Osteoblast (primary cell): ENCODE results near the gene SKA2. TPM values are rescaled to one million over a fixed set of nuclear protein-coding genes. Genes with fewer than 3 reads are reported as not detected.

Experiments
- DNase-seq: peaks from one replicate; pipeline ENCODE4 v3.0.0; 2011; ENCODE audit warnings: low spot score, mixed read lengths; ENCODE audit not compliant: insufficient read length; ENCODE audit errors: missing footprints
- H2AFZ ChIP-seq: 2 replicates; pipeline ENCODE4 v1.6.0; 2011; ENCODE audit warnings: mild to moderate bottlenecking, low read length
- H3K27ac ChIP-seq: 2 replicates; pipeline ENCODE4 v1.5.1; 2011; ENCODE audit warnings: mild to moderate bottlenecking, low read depth, low read length, moderate library complexity
- H3K27me3 ChIP-seq: 2 replicates; pipeline ENCODE4 v1.6.0; 2012; ENCODE audit warnings: mild to moderate bottlenecking, control low read depth, inconsistent platforms, low read length, moderate library complexity; ENCODE audit not compliant: insufficient read depth
- H3K36me3 ChIP-seq: 2 replicates; pipeline ENCODE4 v1.5.1; 2011; ENCODE audit warnings: mild to moderate bottlenecking, low read length, control low read depth, moderate library complexity; ENCODE audit not compliant: insufficient read depth
- H3K4me1 ChIP-seq: 2 replicates; pipeline ENCODE4 v1.5.1; 2011; ENCODE audit warnings: mild to moderate bottlenecking, low read length, control low read depth, moderate library complexity; ENCODE audit not compliant: insufficient read depth
- H3K4me2 ChIP-seq: 2 replicates; pipeline ENCODE4 v1.6.0; 2011; ENCODE audit warnings: mild to moderate bottlenecking, low read length; ENCODE audit not compliant: insufficient read depth
- H3K4me3 ChIP-seq: fragments of 200-600 bp; sonication (generic); 3 replicates; pipeline ENCODE4 v1.5.1; 2012; ENCODE audit warnings: mild to moderate bottlenecking, low read length, inconsistent platforms; ENCODE audit not compliant: insufficient read depth
- H3K79me2 ChIP-seq: 2 replicates; pipeline ENCODE4 v1.6.0; 2012; ENCODE audit warnings: mild to moderate bottlenecking, low read length, control low read depth, inconsistent platforms; ENCODE audit not compliant: insufficient read depth
- H3K9me3 ChIP-seq: 2 replicates; pipeline ENCODE4 v1.5.1; 2011; ENCODE audit warnings: low read depth, low read length, control low read depth
- H4K20me1 ChIP-seq: 2 replicates; pipeline ENCODE4 v1.6.0; 2012; ENCODE audit warnings: mild to moderate bottlenecking, low read length, control low read depth; ENCODE audit not compliant: insufficient read depth
- total RNA-seq: library from RNA; depleted of rRNA; stranded (reverse); fragments of >200 nt; gene quantifications from 2 replicates; pipeline ENCODE4 v1.2.3, GENCODE V29; 2012
- TF ChIP-seq, protein P1 (sequence below): IDR thresholded peaks from 2 replicates; pipeline ENCODE4 v1.5.1; 2011; ENCODE audit warnings: mild to moderate bottlenecking, low read depth, low read length, moderate library complexity; ENCODE audit errors: extremely low read depth

Gene SKA2
- total RNA-seq, 1 donor: 32.6 TPM

DNA sequence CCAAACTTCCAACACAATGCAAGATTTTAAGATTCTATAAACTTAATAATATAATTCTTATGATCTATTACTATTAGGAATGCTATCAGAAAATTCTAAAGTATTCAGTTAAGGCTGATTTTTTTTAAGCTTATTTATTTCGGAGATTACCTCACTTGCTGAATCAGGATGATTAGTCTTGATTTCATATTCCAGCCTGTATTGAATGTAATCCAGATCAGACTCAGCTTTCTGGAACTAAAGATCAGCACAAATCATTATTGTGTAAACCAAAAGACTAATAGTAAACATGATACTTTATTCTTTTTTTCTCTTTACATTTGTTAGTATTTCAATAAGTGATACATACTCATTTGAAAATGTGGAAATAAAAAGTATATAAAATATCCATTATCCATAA lies 23.9 kb downstream of the SKA2 start:
- Histone ChIP-seq H3K4me2 (no peak overlapping the region), H3K4me1 (no peaks in the 10 kb centered on the region), H3K36me3 (peaks cover 20% of the 10 kb centered on the region), H3K79me2 (peaks cover 63% of the 10 kb centered on the region), H3K4me3 (no peak overlapping the region), H3K9me3 (no peaks in the 10 kb centered on the region), H3K27me3 (no peaks in the 10 kb centered on the region), H2AFZ (no peak overlapping the region), H3K27ac (no peak overlapping the region), H4K20me1 (no peaks in the 10 kb centered on the region)
- TF ChIP-seq, protein P1, sequence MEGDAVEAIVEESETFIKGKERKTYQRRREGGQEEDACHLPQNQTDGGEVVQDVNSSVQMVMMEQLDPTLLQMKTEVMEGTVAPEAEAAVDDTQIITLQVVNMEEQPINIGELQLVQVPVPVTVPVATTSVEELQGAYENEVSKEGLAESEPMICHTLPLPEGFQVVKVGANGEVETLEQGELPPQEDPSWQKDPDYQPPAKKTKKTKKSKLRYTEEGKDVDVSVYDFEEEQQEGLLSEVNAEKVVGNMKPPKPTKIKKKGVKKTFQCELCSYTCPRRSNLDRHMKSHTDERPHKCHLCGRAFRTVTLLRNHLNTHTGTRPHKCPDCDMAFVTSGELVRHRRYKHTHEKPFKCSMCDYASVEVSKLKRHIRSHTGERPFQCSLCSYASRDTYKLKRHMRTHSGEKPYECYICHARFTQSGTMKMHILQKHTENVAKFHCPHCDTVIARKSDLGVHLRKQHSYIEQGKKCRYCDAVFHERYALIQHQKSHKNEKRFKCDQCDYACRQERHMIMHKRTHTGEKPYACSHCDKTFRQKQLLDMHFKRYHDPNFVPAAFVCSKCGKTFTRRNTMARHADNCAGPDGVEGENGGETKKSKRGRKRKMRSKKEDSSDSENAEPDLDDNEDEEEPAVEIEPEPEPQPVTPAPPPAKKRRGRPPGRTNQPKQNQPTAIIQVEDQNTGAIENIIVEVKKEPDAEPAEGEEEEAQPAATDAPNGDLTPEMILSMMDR: no peak
- no peak for DNase-seq

DNA sequence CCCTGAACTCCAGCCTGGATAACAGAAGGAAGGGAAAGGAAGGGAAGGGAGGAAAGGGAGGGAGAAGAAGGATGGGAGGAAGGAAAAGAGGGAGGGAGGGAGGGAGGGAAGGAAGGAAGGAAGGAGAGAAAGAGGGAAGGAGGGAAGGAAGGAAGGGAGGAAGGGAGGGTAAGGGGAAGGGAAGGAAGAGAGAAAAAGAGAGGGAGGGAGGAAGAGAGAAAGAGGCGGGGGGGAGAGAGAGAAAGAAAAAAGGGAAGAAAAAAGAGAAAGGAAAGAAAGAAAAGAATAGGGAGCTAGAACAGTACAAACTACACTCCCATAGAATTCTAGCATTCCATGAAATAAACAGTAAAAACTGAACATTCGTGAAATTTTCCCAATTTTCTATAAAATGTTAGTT lies 25.2 kb downstream of the SKA2 start:
- no peak overlapping the region for H2AFZ ChIP-seq
- H3K9me3 ChIP-seq: no peaks in the 10 kb centered on the region
- peaks cover 20% of the 10 kb centered on the region for H3K36me3 ChIP-seq
- TF ChIP-seq, protein P1: no peak
- no peaks in the 10 kb centered on the region for H4K20me1 ChIP-seq
- no peak overlapping the region for H3K4me3 ChIP-seq
- no peak overlapping the region for H3K27ac ChIP-seq
- peaks cover 56% of the 10 kb centered on the region for H3K79me2 ChIP-seq
- no peak overlapping the region for H3K4me2 ChIP-seq
- no peaks in the 10 kb centered on the region for H3K4me1 ChIP-seq
- H3K27me3 ChIP-seq: no peaks in the 10 kb centered on the region
- no peak for DNase-seq

DNA sequence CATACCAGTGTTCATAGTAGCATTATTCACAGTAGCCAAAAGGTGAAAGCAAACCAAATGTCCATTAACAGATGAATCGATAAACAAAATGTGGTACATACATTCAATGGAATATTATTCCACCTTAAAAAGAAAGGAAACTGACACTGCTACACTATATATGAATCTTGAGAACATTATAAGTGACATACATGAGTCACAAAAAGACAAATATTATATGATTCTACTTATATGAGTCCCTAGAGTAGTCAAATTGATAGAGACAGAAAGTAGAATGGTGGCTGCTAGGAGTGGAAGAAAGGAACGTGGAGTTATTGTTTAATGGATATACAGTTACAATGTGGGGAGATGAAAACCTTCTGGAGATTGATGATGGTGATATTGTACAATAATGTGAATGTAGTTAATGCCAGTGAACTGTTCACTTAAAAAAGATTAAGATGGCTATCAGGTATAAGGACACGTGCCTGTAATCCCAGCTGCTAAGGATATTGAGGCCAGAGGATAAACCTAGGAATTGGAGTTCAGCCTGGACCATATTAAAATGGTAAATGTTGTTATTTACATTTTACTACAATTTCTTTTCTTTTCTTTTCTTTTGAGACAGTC lies 28.1 kb downstream of the SKA2 start:
- H3K9me3 ChIP-seq: no peaks in the 10 kb centered on the region
- H3K79me2 ChIP-seq: peaks cover 42% of the 10 kb centered on the region
- no peak overlapping the region for H3K4me2 ChIP-seq
- H3K4me1 ChIP-seq: no peaks in the 10 kb centered on the region
- H4K20me1 ChIP-seq: no peaks in the 10 kb centered on the region
- no peak overlapping the region for H2AFZ ChIP-seq
- no peak overlapping the region for H3K4me3 ChIP-seq
- no peaks in the 10 kb centered on the region for H3K27me3 ChIP-seq
- TF ChIP-seq, protein P1: no peak
- peaks cover 20% of the 10 kb centered on the region for H3K36me3 ChIP-seq
- H3K27ac ChIP-seq: no peak overlapping the region
- no peak for DNase-seq

DNA sequence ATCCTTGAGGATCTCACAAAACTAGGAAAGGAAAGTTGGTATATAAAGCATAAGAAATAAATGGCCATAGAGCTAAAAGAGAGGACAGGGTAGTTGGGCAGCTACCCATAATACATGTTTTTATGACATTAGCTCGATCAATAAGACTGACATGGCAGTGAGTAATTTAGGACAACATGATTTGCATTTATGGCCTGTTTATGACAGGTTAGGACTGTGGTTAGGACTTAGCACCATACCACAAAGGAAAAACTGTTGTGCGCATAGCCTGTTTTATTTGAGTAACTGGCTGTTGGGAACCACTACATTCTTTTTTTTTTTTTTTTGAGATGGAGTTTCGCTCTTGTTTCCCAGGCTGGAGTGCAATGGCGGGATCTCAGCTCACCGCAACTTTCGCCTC lies 30.3 kb downstream of the SKA2 start:
- H3K36me3 ChIP-seq: peaks cover 28% of the 10 kb centered on the region
- no peak overlapping the region for H3K4me2 ChIP-seq
- TF ChIP-seq, protein P1: no peak
- H3K27ac ChIP-seq: no peak overlapping the region
- no peak overlapping the region for H2AFZ ChIP-seq
- no peaks in the 10 kb centered on the region for H3K4me1 ChIP-seq
- H3K79me2 ChIP-seq: peaks cover 40% of the 10 kb centered on the region
- no peaks in the 10 kb centered on the region for H4K20me1 ChIP-seq
- no peaks in the 10 kb centered on the region for H3K9me3 ChIP-seq
- H3K4me3 ChIP-seq: no peak overlapping the region
- H3K27me3 ChIP-seq: no peaks in the 10 kb centered on the region
- no peak for DNase-seq
